Measurements from ENCODE around the gene TMEM120B. TPM values are rescaled to one million over a fixed set of nuclear protein-coding genes. Genes with fewer than 3 reads are reported as not detected.
A peak's percentile ranks its signal among the peaks of the same experiment; 100 is the strongest.

Gene TMEM120B
- total RNA-seq, 6 donors from 2014 or later = 8.9 to 23.0 (median 14.2) TPM

DNA sequence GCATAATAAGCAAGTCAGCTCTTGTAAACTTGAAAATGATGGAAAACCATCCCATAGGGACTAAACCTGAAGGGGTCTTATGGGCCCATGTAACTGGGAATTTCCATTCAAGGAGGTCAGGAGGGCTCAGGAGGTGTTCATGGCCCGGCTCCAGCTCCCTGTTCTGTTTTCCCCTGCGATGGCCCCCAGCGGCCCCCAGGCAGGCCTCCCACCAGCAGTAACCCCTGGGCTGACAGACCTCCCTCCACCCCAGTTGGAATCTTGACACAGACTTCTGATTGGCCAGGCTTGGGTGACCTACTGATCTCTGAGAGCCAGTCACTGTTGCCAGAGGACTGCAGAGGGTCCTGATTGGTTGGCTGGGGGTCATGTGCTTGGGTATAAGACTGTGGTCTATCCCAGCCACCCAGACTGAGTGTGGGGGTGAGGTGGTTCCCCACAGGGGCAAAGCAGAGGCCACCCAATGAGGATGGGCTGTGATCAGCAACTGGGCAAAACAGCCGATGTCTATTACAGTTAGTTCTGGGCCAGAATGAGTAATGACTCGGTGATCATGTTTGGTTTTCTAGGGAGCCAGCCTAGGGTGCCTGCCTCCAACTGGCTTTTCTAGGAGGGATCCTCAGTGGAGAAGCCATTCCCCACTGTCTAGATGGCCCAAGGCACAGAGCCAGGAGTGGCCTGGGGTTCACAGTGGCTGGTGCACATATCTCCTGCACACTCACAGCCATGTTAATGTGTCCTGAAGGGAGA, 53.9 kb downstream of the TMEM120B start:
- DNase-seq = no peak
- no peaks in the 10 kb centered on the region for H3K4me1 ChIP-seq
- WGBS, 2 donors = 96 to 98% methylated on average over 5 of the region's 5 CpGs
- no peaks in the 10 kb centered on the region for H3K27me3 ChIP-seq
- H3K4me3 ChIP-seq = no peak overlapping the region
- ATAC-seq (ENCODE audit: low FRiP score in 2 of 2) = peak in 1 of 2 donors; percentile 18
- TF ChIP-seq POLR2A (IDR thresholded peaks at IDR 0.05) (no peak), EP300 (IDR thresholded peaks at IDR 0.05) (no peak), POLR2AphosphoS5 (IDR thresholded peaks at IDR 0.05) (no peak)
- TF ChIP-seq, protein P1, sequence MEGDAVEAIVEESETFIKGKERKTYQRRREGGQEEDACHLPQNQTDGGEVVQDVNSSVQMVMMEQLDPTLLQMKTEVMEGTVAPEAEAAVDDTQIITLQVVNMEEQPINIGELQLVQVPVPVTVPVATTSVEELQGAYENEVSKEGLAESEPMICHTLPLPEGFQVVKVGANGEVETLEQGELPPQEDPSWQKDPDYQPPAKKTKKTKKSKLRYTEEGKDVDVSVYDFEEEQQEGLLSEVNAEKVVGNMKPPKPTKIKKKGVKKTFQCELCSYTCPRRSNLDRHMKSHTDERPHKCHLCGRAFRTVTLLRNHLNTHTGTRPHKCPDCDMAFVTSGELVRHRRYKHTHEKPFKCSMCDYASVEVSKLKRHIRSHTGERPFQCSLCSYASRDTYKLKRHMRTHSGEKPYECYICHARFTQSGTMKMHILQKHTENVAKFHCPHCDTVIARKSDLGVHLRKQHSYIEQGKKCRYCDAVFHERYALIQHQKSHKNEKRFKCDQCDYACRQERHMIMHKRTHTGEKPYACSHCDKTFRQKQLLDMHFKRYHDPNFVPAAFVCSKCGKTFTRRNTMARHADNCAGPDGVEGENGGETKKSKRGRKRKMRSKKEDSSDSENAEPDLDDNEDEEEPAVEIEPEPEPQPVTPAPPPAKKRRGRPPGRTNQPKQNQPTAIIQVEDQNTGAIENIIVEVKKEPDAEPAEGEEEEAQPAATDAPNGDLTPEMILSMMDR (IDR thresholded peaks at IDR 0.05) = no peak
- no peak overlapping the region for H3K27ac ChIP-seq
- no peaks in the 10 kb centered on the region for H3K9me3 ChIP-seq
- H3K36me3 ChIP-seq = peaks cover 0 to 4% (median 0%) of the 10 kb centered on the region in 4 donors

DNA sequence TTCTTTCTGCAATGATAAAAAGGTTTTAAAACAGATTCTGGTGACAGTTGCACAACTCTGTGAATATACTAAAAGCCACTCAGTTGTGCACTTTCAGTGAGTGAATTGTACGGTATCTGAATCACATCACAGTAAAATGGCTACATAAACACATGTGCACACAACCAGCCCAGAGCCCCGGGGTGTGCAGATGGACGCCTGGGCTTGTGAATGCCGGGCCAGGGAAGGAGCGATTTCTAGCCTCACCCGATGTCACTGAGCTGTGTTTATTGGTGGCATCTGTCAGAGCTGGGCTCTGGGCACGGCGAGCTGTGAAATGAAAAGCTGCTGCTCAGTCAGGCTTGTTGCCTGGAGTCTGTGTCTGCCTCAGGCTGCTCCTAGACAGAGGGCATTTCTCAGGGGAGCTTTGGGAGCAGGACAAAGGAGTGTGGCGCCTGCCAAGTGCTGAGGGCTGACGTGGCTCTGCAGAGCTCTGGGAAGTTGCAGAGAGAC, 55.0 kb downstream of the TMEM120B start:
- no peaks in the 10 kb centered on the region for H3K27me3 ChIP-seq
- H3K9me3 ChIP-seq = no peaks in the 10 kb centered on the region
- DNase-seq (no peak), ATAC-seq (ENCODE audit: low FRiP score in 2 of 2) (peak in 1 of 2 donors; percentile 55)
- no peak overlapping the region for H3K27ac ChIP-seq
- 62 to 82% methylated on average over 10 of the region's 10 CpGs for WGBS, 2 donors
- peaks cover 0 to 4% (median 0%) of the 10 kb centered on the region in 4 donors for H3K36me3 ChIP-seq
- H3K4me1 ChIP-seq = no peaks in the 10 kb centered on the region
- TF ChIP-seq POLR2AphosphoS5 (IDR thresholded peaks at IDR 0.05) (no peak), POLR2A (IDR thresholded peaks at IDR 0.05) (no peak), EP300 (IDR thresholded peaks at IDR 0.05) (no peak)
- TF ChIP-seq, protein P1 (IDR thresholded peaks at IDR 0.05) = no peak
- H3K4me3 ChIP-seq = no peak overlapping the region

DNA sequence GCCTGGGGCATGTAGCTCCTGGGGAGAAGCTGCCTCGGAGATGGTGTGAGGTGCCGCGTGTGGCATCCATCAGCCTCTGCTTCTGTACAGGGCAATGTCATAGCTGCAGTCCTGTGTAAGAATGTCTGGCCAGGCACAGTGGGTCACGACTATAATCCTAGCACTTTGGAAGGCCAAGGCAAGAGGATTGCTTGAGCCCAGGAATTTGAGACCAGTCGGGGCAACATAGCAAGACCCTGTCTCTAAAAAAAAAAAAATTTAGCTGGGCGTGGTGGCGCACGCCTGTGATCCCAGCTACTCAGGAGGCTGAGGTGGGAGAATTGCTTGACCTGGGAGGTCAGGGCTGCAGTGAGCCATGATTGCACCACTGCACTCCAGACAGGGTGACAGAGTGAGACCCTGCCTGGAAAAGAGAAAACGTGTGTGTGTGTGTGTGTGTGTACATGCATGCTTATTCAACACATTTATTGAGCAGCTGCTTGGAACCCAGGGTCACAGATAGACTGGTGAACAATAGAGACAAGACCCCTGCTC, 56.8 kb downstream of the TMEM120B start:
- no peak for ATAC-seq (ENCODE audit: low FRiP score in 2 of 2)
- Histone ChIP-seq H3K27ac (no peak overlapping the region), H3K27me3 (no peaks in the 10 kb centered on the region), H3K4me1 (peaks cover 0 to 13% (median 7%) of the 10 kb centered on the region in 4 donors), H3K36me3 (no peaks in the 10 kb centered on the region), H3K9me3 (no peaks in the 10 kb centered on the region), H3K4me3 (no peak overlapping the region)
- TF ChIP-seq, protein P1 (IDR thresholded peaks at IDR 0.05) = no peak
- TF ChIP-seq EP300 (IDR thresholded peaks at IDR 0.05) (no peak), POLR2AphosphoS5 (IDR thresholded peaks at IDR 0.05) (no peak), POLR2A (IDR thresholded peaks at IDR 0.05) (no peak)
- 88 to 89% methylated on average over 9 of the region's 9 CpGs for WGBS, 2 donors
- no peak for DNase-seq

DNA sequence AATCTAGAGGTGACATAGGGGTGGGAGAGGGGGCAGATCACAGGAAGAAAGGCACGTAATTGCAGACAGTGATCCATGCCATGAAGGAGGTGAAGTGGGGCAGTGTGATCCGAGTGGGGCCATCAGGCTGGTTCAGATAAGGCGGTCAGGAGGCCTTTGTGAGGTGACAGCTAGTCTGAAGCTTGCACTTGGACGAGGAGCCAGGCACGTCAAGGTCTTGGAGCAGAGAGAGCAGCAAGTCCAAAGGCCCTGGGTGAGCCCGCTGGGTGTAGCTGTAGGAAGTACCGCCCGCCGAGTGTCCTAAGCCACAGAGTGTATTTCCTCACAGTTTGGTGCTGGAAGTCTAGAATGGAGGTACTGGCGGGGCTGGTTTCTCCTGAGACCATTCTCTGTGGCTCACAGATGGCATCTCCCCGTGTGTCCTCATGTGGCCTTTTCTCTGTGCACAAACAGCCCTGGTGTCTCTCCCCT, 57.3 kb downstream of the TMEM120B start:
- Histone ChIP-seq H3K27me3 (no peaks in the 10 kb centered on the region), H3K36me3 (no peaks in the 10 kb centered on the region), H3K4me3 (no peak overlapping the region), H3K27ac (no peak overlapping the region), H3K9me3 (no peaks in the 10 kb centered on the region), H3K4me1 (peaks cover 0 to 18% (median 7%) of the 10 kb centered on the region in 4 donors)
- 78 to 89% methylated on average over 7 to 11 of the region's 11 CpGs for WGBS, 2 donors
- ATAC-seq (ENCODE audit: low FRiP score in 2 of 2) = no peak
- no peak for TF ChIP-seq POLR2A (IDR thresholded peaks at IDR 0.05)
- TF ChIP-seq, protein P1 (IDR thresholded peaks at IDR 0.05) = no peak
- DNase-seq = no peak

Measured in upper lobe of left lung (tissue), 6 donors.